OCI-LY7 (cell line): ENCODE measurements around the gene MTHFR. TPM values are rescaled to one million over a fixed set of nuclear protein-coding genes. Genes with fewer than 3 reads are reported as not detected.
A peak's percentile ranks its signal among the peaks of the same experiment; 100 is the strongest.

Experiments
- BruUV-seq: library from RNA; stranded (reverse); fragments of 400-500 nt; replicated peaks from 2 replicates; lab custom pipeline; 2021; lab: Mats Ljungman, UMichigan
- CTCF ChIA-PET: fragments of 300-600 bp; sonication (Branson Sonifier 250); formaldehyde crosslinking; loops from one replicate; lab custom pipeline; 2022; ENCODE audit warnings: antibody characterized with exemption; ENCODE audit not compliant: unreplicated experiment; lab: Charles Lee
- POLR2A ChIA-PET: fragments of 300-600 bp; sonication (Branson Sonifier 250); formaldehyde crosslinking; loops from one replicate; lab custom pipeline; 2022; ENCODE audit warnings: antibody characterized with exemption; lab: Charles Lee
- DNase-seq: peaks from one replicate; pipeline ENCODE4 v3.0.0-alpha.2; 2015; ENCODE audit warnings: low spot score
- H2AFZ ChIP-seq: fragments of 200-600 bp; sonication (generic), shearing (Covaris generic); 2 replicates; pipeline ENCODE4 v1.6.1; 2014; ENCODE audit warnings: mild to moderate bottlenecking, antibody characterized with exemption, low read length, moderate library complexity
- H3K27ac ChIP-seq: fragments of 200-600 bp; sonication (generic); 2 replicates; pipeline ENCODE4 v1.5.1; 2014; ENCODE audit warnings: mixed run types, low read depth, mild to moderate bottlenecking, moderate library complexity, low read length, inconsistent platforms; ENCODE audit not compliant: poor library complexity, severe bottlenecking
- H3K36me3 ChIP-seq: fragments of 200-600 bp; sonication (generic); 2 replicates; pipeline ENCODE4 v1.6.1; 2014; ENCODE audit warnings: mild to moderate bottlenecking, antibody characterized with exemption, low read length, moderate library complexity, mixed read lengths; ENCODE audit not compliant: insufficient read depth
- H3K4me1 ChIP-seq: fragments of 200-600 bp; sonication (generic); 2 replicates; pipeline ENCODE4 v1.5.1; 2014; ENCODE audit warnings: mild to moderate bottlenecking, low read length; ENCODE audit not compliant: insufficient read depth, poor library complexity, severe bottlenecking
- H3K4me2 ChIP-seq: fragments of 200-600 bp; sonication (generic); 2 replicates; pipeline ENCODE4 v1.6.1; 2014; ENCODE audit warnings: mild to moderate bottlenecking, low read length
- H3K4me3 ChIP-seq: fragments of 200-600 bp; sonication (generic); 2 replicates; pipeline ENCODE4 v1.5.1; 2014; ENCODE audit warnings: mild to moderate bottlenecking, low read depth, low read length; ENCODE audit not compliant: poor library complexity, severe bottlenecking
- H3K79me2 ChIP-seq: fragments of 200-600 bp; sonication (generic); 2 replicates; pipeline ENCODE4 v1.6.1; 2016; ENCODE audit warnings: low read depth, mild to moderate bottlenecking, low read length, moderate library complexity, mixed read lengths; ENCODE audit not compliant: insufficient read depth
- H3K9me2 ChIP-seq: fragments of 200-600 bp; sonication (generic); 2 replicates; pipeline ENCODE4 v1.6.1; 2016; ENCODE audit warnings: mild to moderate bottlenecking, low read length, mixed read lengths; ENCODE audit not compliant: insufficient read depth
- H3K9me3 ChIP-seq: fragments of 200-600 bp; sonication (generic); 2 replicates; pipeline ENCODE4 v1.6.1; 2014; ENCODE audit warnings: mild to moderate bottlenecking, mixed run types, low read length, mixed read lengths
- H4K20me1 ChIP-seq: fragments of 200-600 bp; sonication (generic); 2 replicates; pipeline ENCODE4 v1.6.1; 2014; ENCODE audit warnings: mild to moderate bottlenecking, antibody characterized with exemption, low read length, moderate library complexity, mixed read lengths; ENCODE audit not compliant: insufficient read depth
- EZH2phosphoT487 ChIP-seq: fragments of 200-600 bp; sonication (generic); IDR thresholded peaks from 2 replicates; pipeline ENCODE4 v1.6.1; 2018; ENCODE audit warnings: low read depth, borderline replicate concordance, mild to moderate bottlenecking, mixed run types, antibody characterized with exemption, low read length, moderate library complexity, mixed read lengths
- intact Hi-C: fragments of 100-400 bp; cut with micrococcal nuclease; formaldehyde crosslinking; loops from one replicate; pipeline ENCODE4 v1.10.0; 2022; ENCODE audit not compliant: unreplicated experiment
- total RNA-seq, 2 experiments: library from RNA; depleted of rRNA in 1 of 2; stranded (reverse); fragments of >200 nt in 1 of 2; shearing (Covaris generic) in 1 of 2; gene quantifications; 2 replicates each; pipeline ENCODE4 v1.2.3, GENCODE V29; 2014 to 2022
- TF ChIP-seq, protein P1 (sequence below): fragments of 200-600 bp; sonication (generic); conservative IDR thresholded peaks from 2 replicates; pipeline ENCODE4 v1.5.1; 2014; ENCODE audit warnings: mild to moderate bottlenecking, antibody characterized with exemption, low read length, moderate library complexity, mixed read lengths

The MTHFR gene
- total RNA-seq, 2 experiments from 2014 or later = 31.6 to 54.6 TPM

DNA sequence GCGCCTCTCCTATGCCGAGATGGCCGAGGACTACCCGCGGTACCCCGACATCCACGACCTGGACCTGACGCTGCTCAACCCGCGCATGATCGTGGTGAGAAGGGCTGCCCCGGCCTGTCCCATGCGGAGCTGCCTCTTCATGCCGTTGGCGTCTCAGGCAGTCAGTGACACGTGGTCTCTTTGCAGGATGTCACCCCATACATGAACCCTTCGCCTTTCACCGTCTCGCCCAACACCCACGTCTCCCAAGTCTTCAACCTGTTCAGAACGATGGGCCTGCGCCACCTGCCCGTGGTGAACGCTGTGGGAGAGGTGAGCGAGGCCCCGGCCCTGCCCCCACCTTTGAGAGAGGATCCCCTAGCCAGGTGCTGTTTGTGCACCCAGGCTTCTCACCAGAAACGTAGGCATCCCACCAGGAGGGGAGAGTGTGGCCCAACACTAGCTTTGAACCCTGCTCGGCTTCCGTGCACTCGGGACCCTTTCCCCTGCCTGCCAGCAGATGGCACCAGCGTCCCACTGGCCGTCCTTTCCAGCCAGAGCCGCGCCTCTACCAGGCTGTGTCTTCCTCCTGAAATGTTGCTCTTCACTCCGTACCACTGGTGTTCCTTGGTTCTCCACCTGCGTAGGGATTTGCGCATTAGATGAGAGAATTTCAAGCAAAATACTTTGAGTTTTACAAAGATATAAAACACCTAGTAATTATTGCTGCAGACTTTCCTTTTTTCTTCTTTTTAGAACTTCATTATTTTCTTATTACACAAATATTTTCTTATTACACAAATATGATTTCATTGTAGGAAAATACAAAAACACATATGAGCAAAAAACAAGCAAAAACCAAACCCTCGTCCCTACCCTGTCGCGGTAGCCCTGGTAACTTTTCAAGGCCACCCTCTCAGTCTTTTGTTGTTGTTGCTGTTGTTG, 32.8 kb upstream of the MTHFR start:
- CTCF ChIA-PET = interaction anchor here (0.7 to 1.2 kb wide), 2 partner anchors 9 to 53 kb away, joined by 3 to 6 read pairs; partner anchors contain the start of gene NPPA
- BruUV-seq = no TSS peak
- intact Hi-C loops = loop anchor here (1.0 kb wide), 3 partner anchors 56 to 129 kb away; no protein-coding TSS in a partner anchor
- H3K9me3 ChIP-seq = no peaks in the 10 kb centered on the region
- no peak overlapping the region for H3K4me3 ChIP-seq
- H4K20me1 ChIP-seq = no peaks in the 10 kb centered on the region
- H3K27ac ChIP-seq = no peak overlapping the region
- peak; percentile 71 for DNase-seq
- no peaks in the 10 kb centered on the region for H3K79me2 ChIP-seq
- no peak for TF ChIP-seq EZH2phosphoT487
- TF ChIP-seq, protein P1, sequence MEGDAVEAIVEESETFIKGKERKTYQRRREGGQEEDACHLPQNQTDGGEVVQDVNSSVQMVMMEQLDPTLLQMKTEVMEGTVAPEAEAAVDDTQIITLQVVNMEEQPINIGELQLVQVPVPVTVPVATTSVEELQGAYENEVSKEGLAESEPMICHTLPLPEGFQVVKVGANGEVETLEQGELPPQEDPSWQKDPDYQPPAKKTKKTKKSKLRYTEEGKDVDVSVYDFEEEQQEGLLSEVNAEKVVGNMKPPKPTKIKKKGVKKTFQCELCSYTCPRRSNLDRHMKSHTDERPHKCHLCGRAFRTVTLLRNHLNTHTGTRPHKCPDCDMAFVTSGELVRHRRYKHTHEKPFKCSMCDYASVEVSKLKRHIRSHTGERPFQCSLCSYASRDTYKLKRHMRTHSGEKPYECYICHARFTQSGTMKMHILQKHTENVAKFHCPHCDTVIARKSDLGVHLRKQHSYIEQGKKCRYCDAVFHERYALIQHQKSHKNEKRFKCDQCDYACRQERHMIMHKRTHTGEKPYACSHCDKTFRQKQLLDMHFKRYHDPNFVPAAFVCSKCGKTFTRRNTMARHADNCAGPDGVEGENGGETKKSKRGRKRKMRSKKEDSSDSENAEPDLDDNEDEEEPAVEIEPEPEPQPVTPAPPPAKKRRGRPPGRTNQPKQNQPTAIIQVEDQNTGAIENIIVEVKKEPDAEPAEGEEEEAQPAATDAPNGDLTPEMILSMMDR = peak; percentile 99
- H3K4me2 ChIP-seq = no peak overlapping the region
- peaks cover 24% of the 10 kb centered on the region for H3K4me1 ChIP-seq
- H3K9me2 ChIP-seq = no peaks in the 10 kb centered on the region
- H2AFZ ChIP-seq = no peak overlapping the region
- POLR2A ChIA-PET = interaction anchor here (0.7 to 1.7 kb wide), 2 partner anchors 69 to 71 kb away, joined by 4 read pairs; no protein-coding TSS in a partner anchor
- H3K36me3 ChIP-seq = peaks cover 91% of the 10 kb centered on the region

DNA sequence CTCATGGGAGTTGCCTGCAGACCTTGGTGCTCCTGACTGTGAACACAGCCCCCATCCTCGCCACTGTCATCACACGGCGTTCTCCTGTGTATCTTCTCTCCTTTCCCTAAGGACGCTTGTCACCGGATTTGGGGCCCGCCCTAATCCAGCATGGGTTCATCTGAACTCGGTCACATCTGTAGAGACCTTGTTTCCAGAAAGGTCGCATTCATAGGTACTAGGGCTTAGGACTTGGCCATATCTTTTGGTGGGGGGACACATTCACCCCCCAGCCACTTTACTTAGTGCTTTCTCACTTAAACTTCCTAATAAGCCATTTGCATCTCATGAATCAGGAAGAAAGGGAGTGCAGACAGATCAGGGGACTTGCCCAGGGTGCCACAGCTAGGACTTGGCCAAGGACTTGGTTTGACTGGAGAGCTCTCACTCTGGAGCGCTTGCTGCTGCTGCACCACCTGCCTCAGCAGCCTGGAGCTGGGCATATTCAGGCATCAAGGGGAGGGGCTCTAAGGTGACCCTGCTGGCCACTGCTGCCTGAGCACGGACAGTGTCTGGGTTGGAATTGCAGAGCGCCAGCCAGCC, 32.1 kb upstream of the MTHFR start:
- H3K4me2 ChIP-seq = no peak overlapping the region
- BruUV-seq = no TSS peak
- ChIA-PET POLR2A (interaction anchor here (0.7 to 1.7 kb wide), 2 partner anchors 70 to 72 kb away, joined by 4 read pairs; no protein-coding TSS in a partner anchor), CTCF (interaction anchor here (0.7 to 1.2 kb wide), 2 partner anchors 10 to 54 kb away, joined by 3 to 6 read pairs; partner anchors contain the start of gene NPPA)
- H3K79me2 ChIP-seq = no peaks in the 10 kb centered on the region
- H3K4me1 ChIP-seq = peaks cover 23% of the 10 kb centered on the region
- intact Hi-C loops = loop anchor here (1.0 kb wide), 3 partner anchors 56 to 129 kb away; no protein-coding TSS in a partner anchor
- no peak overlapping the region for H3K4me3 ChIP-seq
- H4K20me1 ChIP-seq = no peaks in the 10 kb centered on the region
- DNase-seq = no peak
- TF ChIP-seq, protein P1 = no peak
- TF ChIP-seq EZH2phosphoT487 = no peak
- no peak overlapping the region for H2AFZ ChIP-seq
- H3K36me3 ChIP-seq = peaks cover 95% of the 10 kb centered on the region
- H3K9me3 ChIP-seq = no peaks in the 10 kb centered on the region
- H3K27ac ChIP-seq = no peak overlapping the region
- H3K9me2 ChIP-seq = no peaks in the 10 kb centered on the region
